Measurements from ENCODE around the gene CA5B. TPM values are rescaled to one million over a fixed set of nuclear protein-coding genes. Genes with fewer than 3 reads are reported as not detected.
A peak's percentile ranks its signal among the peaks of the same experiment; 100 is the strongest.
"Not testable (repeated sequence)": the region's sequence is repeated elsewhere in the genome, so short reads cannot be mapped to it uniquely, and the experiment has no call there.

The CA5B gene
- total RNA-seq, 2 donors from 2014 or later = 29.1 to 32.1 TPM

GRCh38 chrX:15745179-15745578 lies 7.1 kb downstream of the CA5B start:
- no peak overlapping the region for H3K27ac ChIP-seq
- H3K4me1 ChIP-seq (ENCODE audit: control insufficient read depth in 1 of 2, low read depth in 2 of 2) = peaks cover 6 to 11% of the 10 kb centered on the region in 2 donors
- no peak overlapping the region for H3K4me3 ChIP-seq
- ATAC-seq (ENCODE audit: insufficient number of reproducible peaks, low FRiP score, low read depth) (no peak), DNase-seq (ENCODE audit: low spot score) (no peak)
- no peak for TF ChIP-seq CTCF (IDR thresholded peaks at IDR 0.05)
- H3K27me3 ChIP-seq (replicated peaks; ENCODE audit: insufficient read depth) = no peaks in the 10 kb centered on the region
- H3K36me3 ChIP-seq = no peaks in the 10 kb centered on the region
- H3K9me3 ChIP-seq = no peaks in the 10 kb centered on the region

- H3K27ac ChIP-seq; H3K27me3 ChIP-seq (replicated peaks; ENCODE audit: insufficient read depth); H3K9me3 ChIP-seq; H3K36me3 ChIP-seq; ATAC-seq (ENCODE audit: insufficient number of reproducible peaks, low FRiP score, low read depth); H3K4me3 ChIP-seq; DNase-seq (ENCODE audit: low spot score): not testable (repeated sequence)
- peaks cover 11 to 25% of the 10 kb centered on the region in 2 donors for H3K4me1 ChIP-seq (ENCODE audit: control insufficient read depth in 1 of 2, low read depth in 2 of 2)
Observed at GRCh38 chrX:15746651-15747050, 8.6 kb downstream of the CA5B start.

GRCh38 chrX:15747626-15748173 lies 9.6 kb downstream of the CA5B start:
- no peak for TF ChIP-seq CTCF (IDR thresholded peaks at IDR 0.05)
- H3K4me3 ChIP-seq = no peak overlapping the region
- no peak for ATAC-seq (ENCODE audit: insufficient number of reproducible peaks, low FRiP score, low read depth)

GRCh38 chrX:15748841-15749240 lies 10.8 kb downstream of the CA5B start:
- peak overlapping the region; percentile 77 to 84 for H3K27ac ChIP-seq
- H3K4me1 ChIP-seq (ENCODE audit: control insufficient read depth in 1 of 2, low read depth in 2 of 2) = peaks cover 15 to 30% of the 10 kb centered on the region in 2 donors
- ATAC-seq (ENCODE audit: insufficient number of reproducible peaks, low FRiP score, low read depth) = no peak

More at GRCh38 chrX:15747626-15748173, 9.6 kb downstream of the CA5B start:
- no peaks in the 10 kb centered on the region for H3K27me3 ChIP-seq (replicated peaks; ENCODE audit: insufficient read depth)
- no peak overlapping the region for H3K27ac ChIP-seq
- H3K36me3 ChIP-seq = no peaks in the 10 kb centered on the region
- no peak for DNase-seq (ENCODE audit: low spot score)
- H3K4me1 ChIP-seq (ENCODE audit: control insufficient read depth in 1 of 2, low read depth in 2 of 2) = peaks cover 15 to 30% of the 10 kb centered on the region in 2 donors
- no peaks in the 10 kb centered on the region for H3K9me3 ChIP-seq

GRCh38 chrX:15749642-15750610 lies 11.9 kb downstream of the CA5B start:
- TF ChIP-seq CTCF (IDR thresholded peaks at IDR 0.05) = no peak
- Histone ChIP-seq H3K27me3 (replicated peaks; ENCODE audit: insufficient read depth) (no peaks in the 10 kb centered on the region), H3K4me1 (ENCODE audit: control insufficient read depth in 1 of 2, low read depth in 2 of 2) (peaks cover 15 to 30% of the 10 kb centered on the region in 2 donors), H3K9me3 (no peaks in the 10 kb centered on the region), H3K4me3 (peak overlapping the region; percentile 41), H3K27ac (peak overlapping the region; percentile 77 to 84), H3K36me3 (no peaks in the 10 kb centered on the region)
- no peak for ATAC-seq (ENCODE audit: insufficient number of reproducible peaks, low FRiP score, low read depth)
- DNase-seq (ENCODE audit: low spot score) = no peak

More at GRCh38 chrX:15748841-15749240, 10.8 kb downstream of the CA5B start:
- no peaks in the 10 kb centered on the region for H3K36me3 ChIP-seq
- no peak for TF ChIP-seq CTCF (IDR thresholded peaks at IDR 0.05)
- no peaks in the 10 kb centered on the region for H3K9me3 ChIP-seq
- H3K4me3 ChIP-seq = no peak overlapping the region
- no peak for DNase-seq (ENCODE audit: low spot score)
- H3K27me3 ChIP-seq (replicated peaks; ENCODE audit: insufficient read depth) = no peaks in the 10 kb centered on the region

All from thoracic aorta (tissue), 2 donors.